Activated T-helper 1 cell treated with Interleukin-2 at 50 U/mL for 16 hours (primary cell): Measurements from ENCODE around the gene RFX5.

Experiments used
- DNase-seq: peaks from one replicate; pipeline ENCODE4 v3.0.0-alpha.2; 2020; ENCODE audit warnings: low read depth

RFX5 gene

GRCh38 chr1:151324390-151324930 lies 22.6 kb downstream of the RFX5 start:
- no peak for DNase-seq

GRCh38 chr1:151318975-151319374 lies 28.1 kb downstream of the RFX5 start:
- no peak for DNase-seq

GRCh38 chr1:151315565-151316235 lies 31.4 kb downstream of the RFX5 start:
- no peak for DNase-seq

- DNase-seq, result no peak
These were observed 32.7 kb downstream of the RFX5 start for GRCh38 chr1:151314137-151314875.

GRCh38 chr1:151313501-151313900 lies 33.6 kb downstream of the RFX5 start:
- DNase-seq, result no peak

GRCh38 chr1:151312826-151313225 lies 34.2 kb downstream of the RFX5 start:
- no peak for DNase-seq

- DNase-seq, result no peak
These were observed 34.6 kb downstream of the RFX5 start for GRCh38 chr1:151312411-151312810.

GRCh38 chr1:151311589-151312331 lies 35.3 kb downstream of the RFX5 start:
- DNase-seq, result peak; percentile 55

- no peak for DNase-seq
These were observed 36.0 kb downstream of the RFX5 start for GRCh38 chr1:151311011-151311410.

- no peak for DNase-seq
These were observed 37.2 kb downstream of the RFX5 start for GRCh38 chr1:151309811-151310323.

- DNase-seq, result no peak
These were observed 52.1 kb downstream of the RFX5 start for GRCh38 chr1:151294742-151295462.

GRCh38 chr1:151293093-151293492 lies 54.0 kb downstream of the RFX5 start:
- DNase-seq, result no peak

- no peak for DNase-seq
These were observed 54.6 kb downstream of the RFX5 start for GRCh38 chr1:151292207-151293030.

GRCh38 chr1:151290709-151291303 lies 56.2 kb downstream of the RFX5 start:
- no peak for DNase-seq
